PFSK-1 (cell line): ENCODE data around the gene HK3.

Source experiments
- FOXP2 ChIP-seq: optimal IDR thresholded peaks from 2 replicates; pipeline ENCODE3; 2011; ENCODE audit warnings: borderline replicate concordance, control low read depth, inconsistent platforms; ENCODE audit not compliant: insufficient read depth; ENCODE audit errors: extremely low read length, extremely low read depth
- POLR2AphosphoS5 ChIP-seq: IDR thresholded peaks from 2 replicates; pipeline ENCODE4 v1.6.1; 2012; ENCODE audit warnings: low read depth, mild to moderate bottlenecking, control low read depth, low read length, moderate library complexity
- REST ChIP-seq, 2 experiments: IDR thresholded peaks; 2 replicates each; pipeline versions ENCODE4 v1.6.1 to v1.8.0; 2011 to 2012; ENCODE audit warnings: low read depth in 2 of 2, low read length in 2 of 2, control low read depth in 1 of 2, inconsistent platforms in 1 of 2, mild to moderate bottlenecking in 1 of 2, moderate library complexity in 1 of 2; ENCODE audit not compliant: insufficient read depth in 1 of 2
- SIN3A ChIP-seq: IDR thresholded peaks from 2 replicates; pipeline ENCODE4 v1.6.1; 2012; ENCODE audit warnings: mild to moderate bottlenecking, low read length, moderate library complexity, borderline replicate concordance; ENCODE audit not compliant: insufficient read depth
- TAF1 ChIP-seq: IDR thresholded peaks from 2 replicates; pipeline ENCODE4 v1.6.1; 2012; ENCODE audit warnings: low read length, control low read depth, borderline replicate concordance; ENCODE audit not compliant: insufficient read depth

GRCh38 chr5:176948458-176948857 is 49.3 kb upstream of the HK3 start:
- TF ChIP-seq SIN3A (no peak), REST (IDR thresholded peaks at IDR 0.05; ENCODE audit: insufficient read depth in 1 of 2, low read depth in 2 of 2, low read length in 2 of 2) (no peak), TAF1 (no peak), POLR2AphosphoS5 (no peak), FOXP2 (no peak)
